Hematopoietic multipotent progenitor cell treated with erythropoietin and hydrocortisone succinate and interleukin-3 and kit ligand, for 8 days (in vitro differentiated cells): ENCODE data around the gene FILIP1.

Experiments used
- DNase-seq: peaks from one replicate; pipeline ENCODE4 v3.0.0-alpha.2; 2015

FILIP1 gene, protein sequence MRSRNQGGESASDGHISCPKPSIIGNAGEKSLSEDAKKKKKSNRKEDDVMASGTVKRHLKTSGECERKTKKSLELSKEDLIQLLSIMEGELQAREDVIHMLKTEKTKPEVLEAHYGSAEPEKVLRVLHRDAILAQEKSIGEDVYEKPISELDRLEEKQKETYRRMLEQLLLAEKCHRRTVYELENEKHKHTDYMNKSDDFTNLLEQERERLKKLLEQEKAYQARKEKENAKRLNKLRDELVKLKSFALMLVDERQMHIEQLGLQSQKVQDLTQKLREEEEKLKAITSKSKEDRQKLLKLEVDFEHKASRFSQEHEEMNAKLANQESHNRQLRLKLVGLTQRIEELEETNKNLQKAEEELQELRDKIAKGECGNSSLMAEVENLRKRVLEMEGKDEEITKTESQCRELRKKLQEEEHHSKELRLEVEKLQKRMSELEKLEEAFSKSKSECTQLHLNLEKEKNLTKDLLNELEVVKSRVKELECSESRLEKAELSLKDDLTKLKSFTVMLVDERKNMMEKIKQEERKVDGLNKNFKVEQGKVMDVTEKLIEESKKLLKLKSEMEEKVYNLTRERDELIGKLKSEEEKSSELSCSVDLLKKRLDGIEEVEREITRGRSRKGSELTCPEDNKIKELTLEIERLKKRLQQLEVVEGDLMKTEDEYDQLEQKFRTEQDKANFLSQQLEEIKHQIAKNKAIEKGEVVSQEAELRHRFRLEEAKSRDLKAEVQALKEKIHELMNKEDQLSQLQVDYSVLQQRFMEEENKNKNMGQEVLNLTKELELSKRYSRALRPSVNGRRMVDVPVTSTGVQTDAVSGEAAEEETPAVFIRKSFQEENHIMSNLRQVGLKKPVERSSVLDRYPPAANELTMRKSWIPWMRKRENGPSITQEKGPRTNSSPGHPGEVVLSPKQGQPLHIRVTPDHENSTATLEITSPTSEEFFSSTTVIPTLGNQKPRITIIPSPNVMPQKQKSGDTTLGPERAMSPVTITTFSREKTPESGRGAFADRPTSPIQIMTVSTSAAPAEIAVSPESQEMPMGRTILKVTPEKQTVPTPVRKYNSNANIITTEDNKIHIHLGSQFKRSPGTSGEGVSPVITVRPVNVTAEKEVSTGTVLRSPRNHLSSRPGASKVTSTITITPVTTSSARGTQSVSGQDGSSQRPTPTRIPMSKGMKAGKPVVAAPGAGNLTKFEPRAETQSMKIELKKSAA (N-terminal part only)

DNA sequence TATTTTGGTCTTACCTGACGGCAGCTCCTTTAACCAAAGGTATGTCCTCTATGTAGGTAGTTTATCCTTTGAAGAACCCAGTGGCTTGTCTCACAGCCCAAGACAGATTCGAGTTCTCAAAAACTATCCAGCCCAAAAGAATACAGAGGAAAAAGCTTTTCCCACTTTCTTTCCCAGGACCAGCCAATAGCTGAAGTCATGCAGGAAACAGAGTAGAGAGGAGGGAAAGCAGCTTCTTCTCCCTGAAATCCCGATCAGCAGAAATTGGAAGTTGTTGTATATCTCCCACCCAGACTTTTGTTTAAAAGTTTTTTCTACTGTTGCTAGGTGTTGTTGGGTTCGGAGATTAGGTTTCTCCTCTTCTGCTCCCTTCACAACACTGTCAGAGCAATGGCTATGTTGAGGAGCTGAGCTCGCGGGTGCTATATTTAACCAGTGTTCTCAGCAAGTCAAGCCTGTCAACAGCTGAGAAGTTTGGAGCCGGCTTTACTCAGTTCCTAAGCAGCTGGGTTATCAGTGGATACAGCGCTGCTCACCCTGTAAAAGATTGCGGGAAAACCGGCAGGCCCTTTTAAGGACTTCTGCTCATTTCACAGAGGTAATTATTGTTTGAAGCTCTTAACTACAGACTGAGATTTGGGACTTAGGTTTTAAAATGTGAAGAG lies at the start of gene FILIP1:
TSS of gene FILIP1 (minus strand) at position 401 of the 665 bp plus-strand sequence. CDS start 78,828 bp downstream, outside the sequence.
- DNase-seq = no peak

DNA sequence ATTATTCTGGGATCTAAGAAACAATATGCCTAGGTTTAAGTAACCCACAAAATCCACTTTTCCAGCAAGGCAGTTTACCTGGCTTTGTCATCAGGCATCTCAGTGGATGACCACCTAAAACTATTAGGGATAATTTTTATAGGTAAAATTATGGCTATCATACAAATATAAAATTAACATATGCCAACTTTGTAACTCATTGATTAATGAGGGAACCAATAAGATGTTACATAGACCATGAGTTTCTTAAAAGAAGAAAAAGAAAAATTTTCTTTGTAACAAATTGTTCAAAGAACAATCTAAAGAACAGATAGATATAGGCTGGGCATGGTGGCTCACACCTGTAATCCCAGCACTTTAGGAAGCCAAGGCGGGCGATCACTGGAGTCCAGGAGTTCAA lies 49.7 kb upstream of the FILIP1 start:
- DNase-seq = no peak

DNA sequence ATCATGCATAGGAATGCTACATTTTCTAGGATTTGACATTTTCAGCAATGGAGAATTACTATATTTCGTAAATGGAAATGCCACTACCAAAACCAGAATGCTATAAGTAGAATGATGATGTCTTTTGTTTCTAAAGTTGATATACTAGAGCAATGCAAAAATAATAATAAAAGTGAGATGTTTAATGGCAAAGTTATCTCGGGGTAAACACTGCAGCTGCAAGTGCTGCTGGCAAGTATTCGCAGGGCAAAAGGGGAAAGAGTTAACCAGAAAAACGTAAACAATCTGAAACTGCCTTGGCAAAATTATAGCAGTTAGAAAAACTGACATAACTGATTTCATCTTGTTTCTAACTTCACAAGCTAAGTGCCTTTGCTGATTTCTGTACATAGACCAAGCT lies 45.5 kb upstream of the FILIP1 start:
- DNase-seq = no peak

DNA sequence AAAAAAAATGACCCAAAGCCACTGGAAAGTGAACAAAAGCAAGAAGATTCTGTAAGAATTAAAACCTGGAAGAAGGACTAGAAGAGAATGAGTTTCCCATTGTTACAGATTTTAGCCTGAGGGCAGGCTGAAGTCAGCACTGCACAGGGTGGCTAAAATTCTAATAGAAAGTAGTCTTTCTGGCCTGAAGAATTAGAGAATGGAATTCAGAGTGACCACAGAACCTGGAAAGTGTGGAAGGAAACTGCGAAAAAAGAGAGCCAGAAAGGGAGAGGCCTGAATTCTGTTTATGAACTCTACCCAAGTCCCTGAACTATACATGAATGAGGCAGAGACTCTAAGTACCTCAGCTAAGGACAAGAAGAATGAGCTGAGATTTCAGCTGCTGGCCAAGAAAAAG lies 38.9 kb upstream of the FILIP1 start:
- no peak for DNase-seq

DNA sequence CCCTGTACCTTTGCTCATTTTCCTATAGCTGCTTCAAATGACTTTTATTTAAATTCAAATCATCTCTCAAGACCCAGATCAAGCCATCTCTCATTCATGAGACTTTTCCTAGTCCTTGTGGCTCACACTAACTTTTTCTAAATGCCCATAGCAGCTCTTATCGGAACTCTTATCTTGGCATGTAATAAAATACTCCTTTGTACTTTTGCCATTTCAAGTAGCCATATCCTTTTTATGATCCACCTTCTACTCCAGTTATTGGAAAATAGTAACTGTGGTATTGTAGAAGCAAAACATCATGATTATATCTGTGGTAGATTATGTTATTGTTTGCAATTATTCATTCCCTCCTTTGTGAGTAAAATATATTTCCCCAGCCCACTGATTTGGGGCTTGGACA lies 37.6 kb upstream of the FILIP1 start:
- no peak for DNase-seq

DNA sequence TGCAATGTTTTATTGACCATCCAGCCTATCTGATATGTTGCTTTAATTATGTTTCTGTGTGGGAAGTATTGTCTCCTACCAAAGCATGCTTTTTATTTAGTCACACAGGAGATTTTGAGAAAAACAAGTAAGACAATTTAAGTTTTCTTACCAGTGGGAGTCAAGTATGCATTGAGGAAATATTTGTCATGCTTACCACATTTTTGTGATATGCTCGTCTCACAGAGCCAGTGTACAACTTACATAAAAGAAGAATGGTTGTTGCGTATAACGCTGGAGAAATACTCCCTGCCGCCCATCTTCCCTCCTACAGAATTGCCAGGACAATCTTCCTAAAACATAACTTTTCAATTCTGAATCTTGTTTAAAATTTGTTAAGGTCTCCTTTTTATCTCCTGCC lies 37.1 kb upstream of the FILIP1 start:
- DNase-seq = no peak

DNA sequence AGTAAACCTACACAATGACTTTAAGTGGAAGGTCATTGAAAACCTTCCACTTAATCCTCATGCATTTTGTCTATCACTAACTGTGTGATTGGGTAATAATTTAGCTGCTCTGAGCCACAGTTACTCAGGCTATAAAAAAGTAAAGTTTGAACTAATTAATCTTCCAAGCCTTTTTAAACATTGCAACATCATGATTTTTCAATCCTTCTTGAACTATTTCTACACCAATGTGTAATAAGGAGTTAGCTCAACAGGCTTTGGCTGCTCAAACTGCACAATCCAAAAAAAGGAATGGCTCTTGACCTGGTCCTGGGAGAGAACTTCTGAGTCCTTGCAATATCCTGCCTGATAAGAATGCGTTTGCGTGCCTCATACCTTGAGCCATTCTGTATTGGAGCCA lies 34.8 kb upstream of the FILIP1 start:
- DNase-seq = no peak

DNA sequence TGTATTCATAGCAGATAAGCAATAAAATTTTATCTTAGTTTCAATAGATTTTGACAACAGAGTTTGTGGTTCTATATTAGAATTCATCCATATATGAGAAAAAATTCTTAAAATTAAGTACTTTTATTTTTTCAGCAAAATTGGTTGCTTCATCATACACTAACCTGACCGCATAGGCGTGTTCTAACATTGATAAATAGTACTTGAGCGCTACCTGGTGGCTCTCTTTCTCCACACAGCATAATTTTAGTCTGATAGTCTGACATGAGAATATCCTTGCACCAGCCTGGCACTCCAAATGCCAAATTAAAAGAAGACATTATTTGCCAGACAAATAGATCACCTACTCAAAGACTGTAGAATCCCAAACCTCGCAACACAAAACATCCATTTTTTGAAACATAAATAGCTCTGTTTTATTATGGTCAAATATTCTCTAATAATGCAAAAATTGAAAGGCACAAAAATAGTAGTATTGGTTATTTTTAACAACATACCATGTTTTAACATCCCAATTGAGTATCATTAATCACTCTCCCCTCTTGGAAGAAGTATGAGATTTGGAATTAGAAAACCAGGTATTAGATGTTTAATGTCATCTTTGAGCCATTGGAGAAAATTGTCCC lies 33.0 kb upstream of the FILIP1 start:
- DNase-seq = peak; percentile 74

DNA sequence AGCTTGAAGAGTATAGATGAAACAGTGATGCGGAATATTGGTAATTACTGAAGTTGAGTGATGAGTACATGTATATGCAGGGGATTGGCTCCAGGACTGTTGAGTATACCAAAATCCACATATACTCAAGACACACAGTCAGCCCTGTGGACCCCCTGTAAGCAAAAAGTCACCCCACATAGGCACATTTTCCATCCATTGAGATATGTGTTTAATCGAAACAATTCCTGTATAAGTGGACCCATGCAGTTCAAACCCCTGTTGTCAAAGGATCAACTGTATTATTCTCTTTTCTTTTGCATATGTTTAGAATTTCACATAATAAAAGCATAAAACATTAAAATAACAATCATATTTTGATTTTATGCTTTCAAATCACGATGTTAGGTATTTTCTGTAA lies 32.1 kb upstream of the FILIP1 start:
- no peak for DNase-seq

DNA sequence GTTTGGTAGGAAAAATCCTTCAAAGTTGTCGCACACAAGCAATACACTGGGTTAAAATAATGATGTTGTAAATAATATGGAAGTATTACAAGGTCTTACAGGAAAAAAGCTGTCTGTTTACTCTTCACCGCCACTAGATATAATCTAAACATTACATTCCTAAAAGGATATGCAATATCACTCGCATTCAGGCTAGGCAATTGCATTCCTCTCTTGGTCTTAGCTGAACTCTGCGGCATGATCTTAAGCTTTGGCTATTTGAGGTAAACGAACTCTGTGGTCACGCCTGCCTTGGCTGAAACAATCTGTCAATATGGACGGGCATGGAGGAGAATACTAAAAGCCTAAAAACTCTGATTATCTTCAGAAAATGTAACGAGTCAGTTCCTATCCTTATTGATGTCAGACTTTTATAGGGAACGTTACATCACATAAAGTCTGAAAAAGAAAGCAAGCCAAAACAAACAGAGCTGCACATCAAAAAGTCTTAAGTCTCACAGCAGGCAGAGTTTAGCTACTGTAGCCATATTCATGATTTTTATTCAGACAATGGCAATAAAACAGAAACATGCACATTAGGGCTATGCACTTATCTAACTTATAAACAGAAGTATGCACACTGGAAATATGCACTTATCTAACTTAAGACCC lies 30.8 kb upstream of the FILIP1 start:
- DNase-seq = no peak

DNA sequence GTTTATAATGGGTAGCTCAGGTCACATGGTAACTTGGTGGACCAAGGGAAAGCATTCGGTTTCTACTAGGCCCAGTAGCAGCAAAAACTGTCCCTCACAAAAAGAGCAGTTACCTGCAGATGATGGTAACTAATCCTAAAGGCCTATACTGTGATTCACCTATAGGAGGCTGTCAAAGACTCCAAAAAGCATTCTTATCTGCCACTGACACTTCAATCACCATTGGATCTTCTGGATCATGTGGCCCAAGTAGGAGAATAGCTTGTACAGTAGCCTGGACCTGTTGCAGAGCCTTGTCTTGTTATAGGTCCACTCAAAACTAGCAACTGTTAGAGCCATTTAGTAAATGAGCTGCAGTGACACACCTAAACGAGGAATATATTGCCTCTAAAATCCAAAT lies 23.2 kb upstream of the FILIP1 start:
- no peak for DNase-seq

DNA sequence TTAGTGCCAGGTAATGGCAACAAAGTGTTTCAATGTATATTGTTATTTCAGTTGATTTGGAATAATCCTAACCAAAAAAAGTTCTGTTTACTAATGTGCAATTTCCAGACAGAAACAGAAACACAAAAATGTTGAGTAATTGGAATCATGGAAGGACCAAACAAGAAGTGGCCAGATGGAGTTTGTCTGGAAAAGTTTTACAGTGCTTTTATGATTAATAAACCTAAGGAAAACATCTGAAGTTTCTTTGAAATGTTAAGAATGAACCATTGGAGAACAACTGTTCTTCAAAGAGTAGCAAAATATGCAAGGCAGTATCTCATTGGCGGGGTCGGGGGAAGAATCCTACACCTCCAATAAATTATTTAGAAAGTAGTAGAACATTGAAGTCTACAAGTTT lies 19.0 kb upstream of the FILIP1 start:
- DNase-seq = no peak

DNA sequence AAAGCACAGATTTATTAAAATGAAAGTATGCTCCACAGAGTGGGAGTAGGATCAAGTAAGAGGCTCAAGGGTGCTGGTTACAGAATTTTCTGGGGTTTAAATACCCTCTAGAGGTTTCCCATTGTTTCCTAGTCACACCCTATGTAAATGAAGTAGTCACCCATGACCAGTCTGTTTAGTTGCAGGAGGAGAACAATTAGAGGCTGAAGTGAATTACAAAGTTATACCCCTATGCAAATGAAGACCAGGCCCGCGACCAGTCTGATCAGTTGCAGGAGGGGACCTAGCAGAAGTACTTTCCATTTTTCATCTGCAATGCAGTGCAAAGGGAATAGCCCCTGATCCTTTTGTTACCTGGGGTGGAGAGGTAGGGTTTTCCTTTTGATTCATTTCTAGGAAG lies 11.8 kb upstream of the FILIP1 start:
- no peak for DNase-seq

DNA sequence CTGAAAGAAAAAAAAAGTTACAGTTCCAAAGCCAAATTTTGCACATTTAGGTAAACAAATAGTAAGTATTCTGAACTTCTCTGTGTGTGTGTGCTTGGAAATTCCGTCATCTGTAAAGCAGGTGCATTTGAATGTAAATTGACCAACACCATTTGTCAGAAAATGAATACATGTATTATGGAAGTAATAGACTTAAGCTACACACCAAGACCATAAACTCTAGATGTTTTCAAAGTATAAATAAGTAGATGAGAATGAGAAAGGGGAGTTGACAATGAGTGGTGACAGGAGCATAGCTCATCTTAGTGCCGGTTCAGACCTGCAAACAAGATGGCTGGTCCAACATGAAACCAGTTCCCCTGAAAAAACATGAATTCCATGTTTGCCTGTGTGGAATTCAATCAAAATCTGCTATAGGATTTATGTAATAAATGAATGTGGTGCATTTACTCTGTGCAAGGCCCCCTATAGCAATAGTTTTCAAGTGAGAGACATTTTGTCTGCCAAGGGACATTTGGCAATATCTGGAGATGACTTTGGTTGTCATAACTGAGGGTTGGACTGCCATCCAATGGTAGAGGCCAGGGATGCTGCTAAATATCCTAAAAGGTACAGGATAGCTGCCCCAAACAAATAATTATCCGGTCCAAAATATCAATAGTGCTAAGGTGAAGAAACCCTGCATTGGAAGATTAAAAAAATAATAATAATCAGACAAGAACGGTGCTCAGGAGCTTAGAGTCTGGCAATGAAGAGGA lies 11.0 kb upstream of the FILIP1 start:
- no peak for DNase-seq

DNA sequence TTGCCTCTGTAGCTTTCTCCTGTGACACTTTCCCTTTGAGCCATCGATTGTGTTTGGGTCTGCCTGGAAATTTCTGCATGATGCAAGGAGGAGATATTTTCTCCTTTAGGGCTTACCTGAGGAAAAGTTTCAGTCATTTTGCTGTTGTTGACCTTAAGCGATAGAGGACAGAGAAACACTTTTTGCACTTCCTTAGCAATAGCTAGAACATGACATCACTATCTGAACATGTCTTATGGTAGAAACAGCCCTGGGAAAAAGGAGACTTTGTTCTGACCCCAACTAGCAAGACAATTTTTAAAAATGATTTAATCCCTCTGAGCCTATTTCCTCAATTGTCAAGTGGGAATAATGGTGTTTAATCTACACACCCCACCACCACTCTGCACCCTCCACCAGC lies 9.7 kb upstream of the FILIP1 start:
- no peak for DNase-seq

DNA sequence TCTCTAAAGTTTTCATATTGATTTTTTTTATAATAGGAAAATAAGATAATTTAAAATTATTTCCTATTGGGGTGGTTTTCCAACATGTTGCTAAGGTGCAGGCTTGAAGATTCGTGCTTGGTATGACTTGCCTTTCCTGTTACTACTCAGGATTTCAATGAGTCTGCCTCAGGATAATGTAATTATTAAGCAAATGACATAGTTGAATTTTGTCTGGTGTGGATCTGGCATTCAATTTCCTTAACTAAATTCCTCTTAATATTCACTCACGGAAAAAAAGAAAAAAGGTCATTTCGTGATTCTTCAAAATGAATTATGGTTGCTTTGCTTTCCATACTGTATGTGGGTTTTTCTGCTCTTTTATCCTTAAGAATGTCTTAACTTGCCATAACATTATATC lies 9.3 kb upstream of the FILIP1 start:
- no peak for DNase-seq

DNA sequence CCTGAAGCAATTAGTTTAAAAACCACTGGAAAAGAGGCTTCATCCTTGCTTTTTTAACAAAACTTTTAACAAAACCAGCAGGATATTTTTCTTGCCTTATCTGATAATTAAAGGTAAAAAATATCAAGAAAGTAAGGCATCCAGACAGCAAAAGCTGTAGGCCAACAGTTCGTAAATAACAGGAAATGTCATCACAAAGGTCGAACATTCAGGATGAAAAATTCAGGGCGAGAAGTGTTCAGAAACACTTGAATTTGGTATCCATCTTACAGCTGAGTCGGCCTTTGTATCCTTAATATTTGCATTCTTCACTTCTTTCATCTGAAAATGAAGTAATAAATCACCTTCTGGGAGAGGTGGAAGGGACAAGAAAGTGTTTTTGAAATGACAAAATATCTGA lies 8.2 kb upstream of the FILIP1 start:
- no peak for DNase-seq

DNA sequence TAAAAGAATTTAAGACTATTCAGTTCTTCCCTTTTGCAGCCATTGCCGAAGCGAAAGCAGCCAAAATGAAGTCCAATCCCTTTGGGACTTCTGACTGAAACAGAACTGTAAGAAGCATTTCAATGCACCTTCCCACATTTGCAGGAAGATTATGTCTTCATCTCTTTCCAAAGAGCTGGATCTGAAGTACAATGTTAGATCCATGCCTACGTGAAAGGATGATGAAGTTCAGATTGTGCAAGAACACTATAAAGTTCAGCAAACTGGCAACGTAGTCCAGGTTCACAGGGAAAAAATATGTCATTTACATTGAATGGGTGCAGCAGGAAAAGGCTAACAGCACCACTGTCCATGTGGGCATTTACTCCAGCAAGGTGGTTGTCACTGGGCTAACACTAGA lies 6.0 kb upstream of the FILIP1 start:
- no peak for DNase-seq

DNA sequence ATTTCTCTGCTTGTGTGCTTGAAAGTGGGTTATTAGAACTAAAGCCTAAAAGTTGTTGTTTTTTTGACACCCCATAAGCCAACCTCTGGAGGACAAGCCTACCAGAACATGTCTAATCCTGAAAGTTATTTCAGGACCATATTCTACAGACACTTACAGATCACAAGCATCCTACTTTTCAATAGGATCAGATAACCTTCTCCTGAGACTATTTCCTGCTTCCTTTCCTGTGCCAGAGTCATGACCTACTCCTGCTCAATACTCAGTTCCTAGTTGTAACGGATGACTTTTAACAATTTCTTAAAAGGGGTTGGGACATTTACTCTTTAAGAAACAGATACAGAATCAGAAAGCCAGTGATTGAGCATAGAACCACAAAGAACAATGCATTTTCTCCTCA lies 5.3 kb upstream of the FILIP1 start:
- no peak for DNase-seq

DNA sequence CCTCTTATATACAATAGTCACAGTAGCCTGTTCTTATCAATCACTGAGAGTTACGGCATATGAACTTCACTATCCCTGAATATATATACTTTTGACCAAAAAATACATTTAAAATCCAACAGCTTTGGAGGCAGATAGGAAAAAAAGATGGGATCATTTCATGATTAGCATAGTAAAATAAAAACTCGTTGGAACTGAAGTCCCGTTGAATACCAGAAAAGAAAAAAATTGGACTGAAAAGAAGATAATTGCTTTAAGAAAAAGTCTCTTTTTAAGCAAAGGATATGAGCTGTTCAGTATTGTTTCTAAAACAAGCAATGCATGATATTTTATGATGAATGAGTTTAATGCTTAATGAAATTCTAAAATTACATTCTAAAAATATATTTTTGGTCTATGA lies 4.4 kb upstream of the FILIP1 start:
- DNase-seq = no peak

DNA sequence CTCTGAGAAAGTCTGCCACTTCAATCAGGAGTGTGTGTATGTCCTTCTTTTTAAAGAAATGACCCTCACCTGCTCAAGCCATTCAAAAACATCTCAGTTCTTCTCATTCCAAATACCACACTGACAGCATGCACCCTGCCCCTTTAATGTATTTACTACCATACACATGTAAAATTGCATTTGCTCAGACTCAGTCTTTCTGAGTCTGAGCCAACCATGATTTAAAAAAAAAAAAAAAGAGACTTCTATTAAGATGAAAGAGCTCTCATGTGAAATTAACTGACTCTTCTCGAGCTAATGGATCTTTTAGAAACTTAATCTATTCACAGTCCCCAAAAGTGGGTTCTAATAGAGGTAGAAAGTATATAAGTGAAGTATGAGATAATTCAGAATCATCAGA lies 1.4 kb upstream of the FILIP1 start:
- DNase-seq = no peak
